SH-SY5Y (cell line): ENCODE results near the gene SLC2A13.

Experiments
- GATA2 ChIP-seq: IDR thresholded peaks from 2 replicates; pipeline ENCODE4 v1.6.1; 2011; ENCODE audit warnings: mild to moderate bottlenecking, low read depth, low read length
- GATA3 ChIP-seq: IDR thresholded peaks from 2 replicates; pipeline ENCODE4 v1.6.1; 2011; ENCODE audit warnings: low read depth, mild to moderate bottlenecking, low read length, moderate library complexity

DNA sequence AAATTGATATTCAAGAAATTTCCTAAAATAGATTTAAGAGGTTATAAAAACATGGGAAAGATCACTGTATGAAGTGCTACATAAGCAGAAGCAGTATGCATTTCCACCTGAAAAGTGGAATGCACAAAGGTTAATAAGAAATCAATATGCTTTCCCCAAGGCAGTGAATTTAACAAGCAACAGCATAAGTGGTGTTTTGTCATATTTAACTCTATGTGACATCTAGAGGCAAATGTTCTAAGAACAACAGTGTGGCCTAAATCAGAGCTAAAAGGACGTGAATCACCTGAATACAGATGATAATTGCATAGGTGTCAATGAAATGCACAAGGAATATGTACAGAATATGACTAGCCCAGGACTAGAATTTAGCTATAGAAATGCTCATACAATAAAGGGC is 49.5 kb downstream of the SLC2A13 start:
- TF ChIP-seq GATA2 (no peak), GATA3 (no peak)
